Measurements from ENCODE around the gene AP5S1. TPM values are rescaled to one million over a fixed set of nuclear protein-coding genes. Genes with fewer than 3 reads are reported as not detected.

The AP5S1 gene
- total RNA-seq, 1 experiment from 2014 or later = 2.8 TPM

GRCh38 chr20:3846740-3847428 is 26.5 kb downstream of the AP5S1 start, which contains the start of gene MAVS:
TSS of gene MAVS (plus strand) at chr20:3846834. CDS start at chr20:3854625, 7,791 bp downstream.
- no peaks in the 10 kb centered on the region for H3K27me3 Mint-ChIP-seq (ENCODE audit: low read depth)
- ChIA-PET CTCF (interaction anchor here (0.8 to 1.0 kb wide), 3 partner anchors 26 to 130 kb away, joined by 3 read pairs; partner anchors contain the start of genes AP5S1 and SPEF1), POLR2A (no interaction called here)
- no peak within 1 kb of the TSS for H3K27ac Mint-ChIP-seq
- no peaks in the 10 kb centered on the region for H3K36me3 Mint-ChIP-seq
- peak; percentile 94 for ATAC-seq
- peak within 1 kb of the TSS; percentile 85 for H3K4me3 Mint-ChIP-seq
- no peaks in the 10 kb centered on the region for H3K9me3 Mint-ChIP-seq
- peak; percentile 90 for DNase-seq (ENCODE audit: low spot score)
- peaks cover 5% of the 10 kb centered on the region for H3K4me1 Mint-ChIP-seq
- TF ChIP-seq CBFB (CRISPR knock-in tag; IDR thresholded peaks at IDR 0.05; ENCODE audit: low read depth) = no peak
- TF ChIP-seq EMX1 (CRISPR knock-in tag; IDR thresholded peaks at IDR 0.05) = no peak
- no peak for TF ChIP-seq ZMAT4 (CRISPR knock-in tag; IDR thresholded peaks at IDR 0.05)
- no peak for TF ChIP-seq TEAD4 (CRISPR knock-in tag; IDR thresholded peaks at IDR 0.05)
- 0 out of 2 replicates have a peak, but pooled peaks have one; percentile 28 for TF ChIP-seq ZNF416 (CRISPR knock-in tag; IDR thresholded peaks at IDR 0.05)
- TF ChIP-seq ZNF138 (CRISPR knock-in tag; conservative IDR thresholded peaks at IDR 0.05) = no peak
- TF ChIP-seq PRRX2 (CRISPR knock-in tag; IDR thresholded peaks at IDR 0.05) = no peak
- TF ChIP-seq E2F5 (CRISPR knock-in tag; IDR thresholded peaks at IDR 0.05) = no peak
- no peak for TF ChIP-seq AFF4 (CRISPR knock-in tag; IDR thresholded peaks at IDR 0.05; ENCODE audit: borderline replicate concordance)
- TF ChIP-seq RELA (CRISPR knock-in tag; IDR thresholded peaks at IDR 0.05; ENCODE audit: borderline replicate concordance) = no peak
- no peak for TF ChIP-seq ATF6 (CRISPR knock-in tag; IDR thresholded peaks at IDR 0.05)
- no peak for TF ChIP-seq ZNF121 (CRISPR knock-in tag; IDR thresholded peaks at IDR 0.05)
- TF ChIP-seq CDX4 (CRISPR knock-in tag; IDR thresholded peaks at IDR 0.05; ENCODE audit: borderline replicate concordance) = no peak
- TF ChIP-seq OVOL2 (CRISPR knock-in tag; IDR thresholded peaks at IDR 0.05; ENCODE audit: borderline replicate concordance) = no peak
- 0 out of 2 replicates have a peak, but pooled peaks have one; percentile 8 for TF ChIP-seq MYBL2 (CRISPR knock-in tag; IDR thresholded peaks at IDR 0.05)
- TF ChIP-seq ZNF425 (CRISPR knock-in tag; conservative IDR thresholded peaks at IDR 0.05) = no peak
- TF ChIP-seq CTCF (IDR thresholded peaks at IDR 0.05) = no peak
- no peak for TF ChIP-seq NFE2L1 (CRISPR knock-in tag; IDR thresholded peaks at IDR 0.05)
- no peak for TF ChIP-seq NR1H2 (CRISPR knock-in tag; IDR thresholded peaks at IDR 0.05)
- TF ChIP-seq PRDM15 (CRISPR knock-in tag; IDR thresholded peaks at IDR 0.05) = no peak
- no peak for TF ChIP-seq ZNF671 (CRISPR knock-in tag; IDR thresholded peaks at IDR 0.05)

Data from WTC11 (cell line).